MCF 10A (cell line): ENCODE data around the gene TTC31. TPM values are rescaled to one million over a fixed set of nuclear protein-coding genes. Genes with fewer than 3 reads are reported as not detected.
A peak's percentile ranks its signal among the peaks of the same experiment; 100 is the strongest.
"Not testable (repeated sequence)": the region's sequence is repeated elsewhere in the genome, so short reads cannot be mapped to it uniquely, and the experiment has no call there.

ENCODE experiments used
- BruUV-seq: library from RNA; stranded (reverse); fragments of 400-500 nt; replicated peaks from 2 replicates; lab custom pipeline; 2021; lab: Mats Ljungman, UMichigan
- CTCF ChIA-PET: fragments of 300-600 bp; sonication (Branson Sonifier 250); formaldehyde crosslinking; extraction: SDS; loops from one replicate; lab custom pipeline; 2021; ENCODE audit warnings: antibody characterized with exemption, inconsistent platforms; lab: Yijun Ruan, JAX
- POLR2A ChIA-PET: fragments of 300-600, 350-650 bp; sonication (Branson Sonifier 250); formaldehyde crosslinking; extraction: SDS; loops from one replicate; lab custom pipeline; 2020; ENCODE audit warnings: antibody characterized with exemption, inconsistent platforms; lab: Yijun Ruan, JAX
- DNase-seq: peaks from one replicate; pipeline ENCODE4 v3.0.0-alpha.2; 2018; ENCODE audit not compliant: unreplicated experiment
- H3K27ac Mint-ChIP-seq: one replicate; pipeline ENCODE4 v1.8.0; 2022; ENCODE audit warnings: mild to moderate bottlenecking, low read depth, mixed read lengths; ENCODE audit not compliant: unreplicated experiment
- H3K27me3 Mint-ChIP-seq: one replicate; pipeline ENCODE4 v1.8.0; 2022; ENCODE audit warnings: mixed read lengths; ENCODE audit not compliant: insufficient read depth, unreplicated experiment
- H3K36me3 Mint-ChIP-seq: one replicate; pipeline ENCODE4 v1.8.0; 2022; ENCODE audit warnings: mild to moderate bottlenecking, moderate library complexity, mixed read lengths; ENCODE audit not compliant: insufficient read depth, unreplicated experiment
- H3K4me1 Mint-ChIP-seq: one replicate; pipeline ENCODE4 v1.8.0; 2022; ENCODE audit warnings: mixed read lengths; ENCODE audit not compliant: insufficient read depth, unreplicated experiment
- H3K4me3 Mint-ChIP-seq: one replicate; pipeline ENCODE4 v1.8.0; 2022; ENCODE audit warnings: mild to moderate bottlenecking, moderate library complexity, mixed read lengths; ENCODE audit not compliant: unreplicated experiment
- H3K9me3 Mint-ChIP-seq: one replicate; pipeline ENCODE4 v1.8.0; 2022; ENCODE audit warnings: mixed read lengths; ENCODE audit not compliant: unreplicated experiment
- CTCF ChIP-seq: fragments of 200-600 bp; IDR thresholded peaks from one replicate; pipeline ENCODE4 v1.8.0; 2022; ENCODE audit warnings: antibody characterized with exemption, mild to moderate bottlenecking; ENCODE audit not compliant: unreplicated experiment
- intact Hi-C: fragments of 100-400 bp; cut with micrococcal nuclease; formaldehyde crosslinking; loops from 2 replicates; pipeline ENCODE4 v1.14.1; 2022
- total RNA-seq: library from RNA; stranded (reverse); gene quantifications from 2 replicates; pipeline ENCODE4 v1.2.3, GENCODE V29; 2022

Gene TTC31
- total RNA-seq, 1 experiment from 2014 or later, result 17.6 TPM

GRCh38 chr2:74464406-74464805 lies 18.5 kb upstream of the TTC31 start:
- Mint-ChIP-seq H3K4me3 (peak overlapping the region; percentile 95), H3K27ac (peak overlapping the region; percentile 97), H3K9me3 (no peaks in the 10 kb centered on the region), H3K4me1 (peaks cover 14% of the 10 kb centered on the region), H3K27me3 (no peaks in the 10 kb centered on the region), H3K36me3 (peaks cover 35% of the 10 kb centered on the region)
- intact Hi-C loops, result no loop called here
- DNase-seq, result no peak
- TF ChIP-seq CTCF, result no peak
- no TSS peak for BruUV-seq
- POLR2A ChIA-PET, result interaction anchor here (0.6 to 2.8 kb wide), 10 partner anchors 8 to 121 kb away, joined by 3 to 20 read pairs (median 4); partner anchors contain the start of genes AUP1, CCDC142, HTRA2 and INO80B
- CTCF ChIA-PET, result interaction anchor here (0.6 to 1.6 kb wide), 7 partner anchors 10 to 227 kb away, joined by 3 to 5 read pairs (median 3); partner anchors contain the start of genes AUP1 and HTRA2

GRCh38 chr2:74470742-74471141 lies 12.1 kb upstream of the TTC31 start:
- ChIA-PET POLR2A (interaction anchor here (1.1 to 5.7 kb wide), 3 partner anchors 11 to 61 kb away, joined by 3 to 84 read pairs (median 54); partner anchors contain the start of genes CCDC142, INO80B, TTC31 and WBP1), CTCF (interaction anchor here (0.6 kb wide), 1 partner anchor 9 kb away, joined by 5 read pairs; no protein-coding TSS in a partner anchor)
- H3K4me3 Mint-ChIP-seq, result peak overlapping the region; percentile 58
- H3K27ac Mint-ChIP-seq, H3K4me1 Mint-ChIP-seq, DNase-seq, intact Hi-C loops, H3K27me3 Mint-ChIP-seq, H3K9me3 Mint-ChIP-seq, BruUV-seq: not testable (repeated sequence)
- H3K36me3 Mint-ChIP-seq, result peaks cover 30% of the 10 kb centered on the region

GRCh38 chr2:74471332-74472065 lies 11.4 kb upstream of the TTC31 start:
- intact Hi-C loops, result no loop called here
- no peak for DNase-seq
- H3K9me3 Mint-ChIP-seq, result no peaks in the 10 kb centered on the region
- H3K4me3 Mint-ChIP-seq, result peak overlapping the region; percentile 94
- peaks cover 30% of the 10 kb centered on the region for H3K36me3 Mint-ChIP-seq
- no TSS peak for BruUV-seq
- peak overlapping the region; percentile 97 for H3K27ac Mint-ChIP-seq
- CTCF ChIA-PET, result interaction anchor here (0.6 to 0.7 kb wide), 4 partner anchors 10 to 123 kb away, joined by 3 to 5 read pairs (median 4); partner anchors contain the start of gene INO80B
- POLR2A ChIA-PET, result interaction anchor here (1.1 to 5.7 kb wide), 6 partner anchors 11 to 61 kb away, joined by 3 to 84 read pairs (median 7); partner anchors contain the start of genes CCDC142, INO80B, TTC31 and WBP1
- H3K27me3 Mint-ChIP-seq, result no peaks in the 10 kb centered on the region
- H3K4me1 Mint-ChIP-seq, result peaks cover 8% of the 10 kb centered on the region
- no peak for TF ChIP-seq CTCF

- BruUV-seq, result TSS peak; percentile 94
- Mint-ChIP-seq H3K36me3 (peaks cover 36% of the 10 kb centered on the region), H3K9me3 (no peaks in the 10 kb centered on the region), H3K27me3 (no peaks in the 10 kb centered on the region), H3K4me3 (peak within 1 kb of the TSS; percentile 94), H3K4me1 (peaks cover 8% of the 10 kb centered on the region), H3K27ac (peak within 1 kb of the TSS; percentile 97)
- DNase-seq, result peak; percentile 91
- CTCF ChIA-PET, result interaction anchor here (0.6 to 1.3 kb wide), 4 partner anchors 10 to 345 kb away, joined by 3 to 18 read pairs (median 3); partner anchors contain the start of genes CCDC142, INO80B and TTC31
- TF ChIP-seq CTCF, result no peak
- POLR2A ChIA-PET, result interaction anchor here (0.6 to 5.7 kb wide), 12 partner anchors 9 to 735 kb away, joined by 3 to 84 read pairs (median 4); partner anchors contain the start of genes C2orf81, CCDC142, HTRA2 and INO80B
- intact Hi-C loops, result no loop called here
These were observed 10.6 kb upstream of the TTC31 start, which contains the start of gene MRPL53 for GRCh38 chr2:74472086-74472944. Gene MRPL53 (minus strand): TSS chr2:74472680. CDS start chr2:74472660, 20 bp downstream.
